Keratinocyte (primary cell): ENCODE data around the gene VKORC1. TPM values are rescaled to one million over a fixed set of nuclear protein-coding genes. Genes with fewer than 3 reads are reported as not detected.

Experiments used
- DNase-seq: peaks from one replicate; pipeline ENCODE4 v3.0.0-alpha.2; 2011; ENCODE audit warnings: low read depth, missing footprints, low spot score
- FAIRE-seq: peaks from 2 replicates; lab custom pipeline; 2011; peaks lifted over from hg19 to GRCh38; lab: Jason Lieb, UNC
- H2AFZ ChIP-seq: 2 replicates; pipeline ENCODE4 v1.6.0; 2012; ENCODE audit warnings: low read length, control low read depth, inconsistent platforms; ENCODE audit not compliant: control insufficient read depth
- H3K27ac ChIP-seq: 2 replicates; pipeline ENCODE4 v1.5.1; 2011; ENCODE audit warnings: low read length; ENCODE audit not compliant: control insufficient read depth, insufficient read depth
- H3K27me3 ChIP-seq: 3 replicates; pipeline ENCODE4 v1.6.0; 2011; ENCODE audit warnings: low read length; ENCODE audit not compliant: control insufficient read depth, insufficient read depth; ENCODE audit errors: extremely low read depth
- H3K36me3 ChIP-seq, 2 experiments: 2 replicates in 1 of 2; 3 replicates in 1 of 2; pipeline ENCODE4 v1.5.1; 2011; ENCODE audit warnings: low read length in 2 of 2, mild to moderate bottlenecking in 1 of 2; ENCODE audit not compliant: control insufficient read depth in 2 of 2, insufficient read depth in 2 of 2; ENCODE audit errors: extremely low read depth in 1 of 2
- H3K4me1 ChIP-seq: 3 replicates; pipeline ENCODE4 v1.5.1; 2011; ENCODE audit warnings: low read length; ENCODE audit not compliant: control insufficient read depth, insufficient read depth; ENCODE audit errors: extremely low read depth
- H3K4me2 ChIP-seq: 3 replicates; pipeline ENCODE4 v1.6.0; 2011; ENCODE audit warnings: low read depth, low read length; ENCODE audit not compliant: control insufficient read depth, insufficient read depth; ENCODE audit errors: extremely low read depth
- H3K4me3 ChIP-seq, 3 experiments: fragments of 200-600 bp in 1 of 3; sonication (generic) in 1 of 3; 2 replicates in 2 of 3; 3 replicates in 1 of 3; pipeline ENCODE4 v1.5.1; 2011 to 2016; ENCODE audit warnings: low read length in 3 of 3, mild to moderate bottlenecking in 3 of 3, control low read depth in 2 of 3, inconsistent platforms in 1 of 3, low read depth in 1 of 3, mixed read lengths in 1 of 3, mixed run types in 1 of 3, moderate library complexity in 1 of 3; ENCODE audit not compliant: control insufficient read depth in 2 of 3, insufficient read depth in 2 of 3; ENCODE audit errors: extremely low read depth in 1 of 3
- H3K79me2 ChIP-seq: 2 replicates; pipeline ENCODE4 v1.6.0; 2012; ENCODE audit warnings: low read length; ENCODE audit not compliant: control insufficient read depth, insufficient read depth
- H3K9ac ChIP-seq: 3 replicates; pipeline ENCODE4 v1.6.0; 2011; ENCODE audit warnings: low read length; ENCODE audit not compliant: control insufficient read depth, insufficient read depth; ENCODE audit errors: extremely low read depth
- H3K9me1 ChIP-seq: 3 replicates; pipeline ENCODE4 v1.6.0; 2011; ENCODE audit warnings: low read length; ENCODE audit not compliant: control insufficient read depth, insufficient read depth; ENCODE audit errors: extremely low read depth
- H3K9me3 ChIP-seq: 2 replicates; pipeline ENCODE4 v1.5.1; 2012; ENCODE audit warnings: low read depth, low read length; ENCODE audit not compliant: control insufficient read depth
- H4K20me1 ChIP-seq: 3 replicates; pipeline ENCODE4 v1.6.0; 2011; ENCODE audit warnings: low read length; ENCODE audit not compliant: control insufficient read depth, insufficient read depth; ENCODE audit errors: extremely low read depth
- EZH2 ChIP-seq: IDR thresholded peaks from one replicate; pipeline ENCODE4 v1.6.1; 2012; ENCODE audit warnings: inconsistent platforms, mild to moderate bottlenecking, low read length, moderate library complexity
- dilution Hi-C: fragments of 300-500 bp; cut with MboI; formaldehyde crosslinking; loops from one replicate; pipeline ENCODE4 v1.7.0; 2020; ENCODE audit warnings: low sequenced_read_pairs; ENCODE audit not compliant: extremely low pct_ligation_motif_present
- polyA plus RNA-seq, 5 experiments: library from polyadenylated mRNA; depleted of rRNA in 3 of 5; stranded (reverse) in 3 of 5; stranded (forward) in 1 of 5; unstranded in 1 of 5; fragments of >200 nt; gene quantifications; 1 replicate in 1 of 5; 2 replicates in 3 of 5; 3 replicates in 1 of 5; pipeline versions ENCODE4 v1.2.1 to v1.2.3, GENCODE V29; 2011 to 2012; ENCODE audit warnings: missing spikeins in 2 of 5, low read depth in 1 of 5, low replicate concordance in 1 of 5
- TF ChIP-seq, protein P1 (sequence below), 3 experiments: IDR thresholded peaks in 1 of 3; conservative IDR thresholded peaks in 1 of 3; optimal IDR thresholded peaks in 1 of 3; 2 replicates in 2 of 3; 3 replicates in 1 of 3; pipeline versions ENCODE3 to v1.5.1; 2011; ENCODE audit warnings: low read length in 3 of 3, mild to moderate bottlenecking in 3 of 3, moderate library complexity in 2 of 3, control low read depth in 1 of 3, inconsistent platforms in 1 of 3; ENCODE audit not compliant: insufficient read depth in 2 of 3; ENCODE audit errors: extremely low read depth in 1 of 3

VKORC1 gene
- polyA plus RNA-seq, 1 donor (not counting 4 experiments of a cell fraction or from before 2014, with no cell fraction given), result 73.6 TPM

DNA sequence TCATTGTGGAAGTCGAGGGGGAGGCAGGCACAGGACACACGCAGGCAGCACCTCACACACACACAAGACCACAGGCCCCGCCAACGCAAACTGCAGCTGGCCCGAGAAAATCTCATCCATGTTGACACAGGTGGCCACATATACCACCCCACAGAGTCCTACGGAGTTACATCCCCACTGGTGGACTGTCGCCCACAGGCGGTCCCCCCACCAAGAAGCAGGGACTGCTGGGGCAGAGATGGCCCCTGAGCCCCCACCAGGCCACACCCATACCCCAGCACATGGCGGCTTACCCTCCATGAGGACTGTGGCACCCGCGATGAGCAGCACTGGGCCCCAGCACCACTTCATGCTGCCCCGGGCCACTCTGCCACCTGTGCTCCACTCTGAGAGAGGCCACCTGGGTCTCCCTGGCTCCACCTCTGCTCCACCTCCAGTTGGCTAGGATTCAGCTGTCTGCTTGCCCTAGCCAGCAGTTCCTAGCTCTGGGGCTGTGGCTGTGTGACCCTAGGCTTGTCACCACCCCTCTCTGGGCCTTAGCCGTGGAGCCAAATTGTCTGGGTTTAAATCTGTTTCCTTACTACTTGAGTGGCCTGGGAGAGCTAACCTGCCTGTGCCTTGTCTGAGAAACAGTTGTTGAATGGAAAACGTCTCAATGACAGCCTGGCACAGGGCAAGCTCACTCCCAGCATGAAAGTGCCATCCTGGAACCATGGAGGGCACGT, 6.0 kb downstream of the VKORC1 start, which contains the start of gene PRSS53:
Gene PRSS53 (minus strand): TSS at position 485 of the 725 bp plus-strand sequence. CDS start 134 bp downstream, at position 351.
- Histone ChIP-seq H3K27ac (no peak within 1 kb of the TSS), H3K79me2 (peaks cover 20% of the 10 kb centered on the region), H3K9me3 (no peaks in the 10 kb centered on the region), H3K27me3 (no peaks in the 10 kb centered on the region), H3K4me2 (no peak within 1 kb of the TSS), H3K4me1 (peaks cover 15% of the 10 kb centered on the region), H3K36me3 (peaks cover 7 to 12% of the 10 kb centered on the region in 2 experiments), H4K20me1 (no peaks in the 10 kb centered on the region), H2AFZ (no peak within 1 kb of the TSS), H3K4me3 (no peak within 1 kb of the TSS), H3K9ac (no peak within 1 kb of the TSS), H3K9me1 (no peaks in the 10 kb centered on the region)
- FAIRE-seq (no peak), DNase-seq (no peak)
- dilution Hi-C loops, result no loop called here
- no peak for TF ChIP-seq EZH2
- TF ChIP-seq, protein P1, sequence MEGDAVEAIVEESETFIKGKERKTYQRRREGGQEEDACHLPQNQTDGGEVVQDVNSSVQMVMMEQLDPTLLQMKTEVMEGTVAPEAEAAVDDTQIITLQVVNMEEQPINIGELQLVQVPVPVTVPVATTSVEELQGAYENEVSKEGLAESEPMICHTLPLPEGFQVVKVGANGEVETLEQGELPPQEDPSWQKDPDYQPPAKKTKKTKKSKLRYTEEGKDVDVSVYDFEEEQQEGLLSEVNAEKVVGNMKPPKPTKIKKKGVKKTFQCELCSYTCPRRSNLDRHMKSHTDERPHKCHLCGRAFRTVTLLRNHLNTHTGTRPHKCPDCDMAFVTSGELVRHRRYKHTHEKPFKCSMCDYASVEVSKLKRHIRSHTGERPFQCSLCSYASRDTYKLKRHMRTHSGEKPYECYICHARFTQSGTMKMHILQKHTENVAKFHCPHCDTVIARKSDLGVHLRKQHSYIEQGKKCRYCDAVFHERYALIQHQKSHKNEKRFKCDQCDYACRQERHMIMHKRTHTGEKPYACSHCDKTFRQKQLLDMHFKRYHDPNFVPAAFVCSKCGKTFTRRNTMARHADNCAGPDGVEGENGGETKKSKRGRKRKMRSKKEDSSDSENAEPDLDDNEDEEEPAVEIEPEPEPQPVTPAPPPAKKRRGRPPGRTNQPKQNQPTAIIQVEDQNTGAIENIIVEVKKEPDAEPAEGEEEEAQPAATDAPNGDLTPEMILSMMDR (optimal IDR thresholded peaks at IDR 0.05 in 1 of 3, IDR thresholded peaks at IDR 0.05 in 1 of 3, conservative IDR thresholded peaks at IDR 0.05 in 1 of 3; ENCODE audit: extremely low read depth in 1 of 3, insufficient read depth in 2 of 3, low read length in 3 of 3), result no peak

GRCh38 chr16:31087971-31088370, 6.6 kb downstream of the VKORC1 start:
- Histone ChIP-seq H3K4me3 (no peak overlapping the region), H3K79me2 (peaks cover 16% of the 10 kb centered on the region), H4K20me1 (no peaks in the 10 kb centered on the region), H3K27me3 (no peaks in the 10 kb centered on the region), H3K36me3 (peaks cover 7 to 12% of the 10 kb centered on the region in 2 experiments), H3K9me3 (no peaks in the 10 kb centered on the region), H3K4me2 (no peak overlapping the region), H2AFZ (no peak overlapping the region), H3K9me1 (no peaks in the 10 kb centered on the region), H3K9ac (no peak overlapping the region), H3K4me1 (peaks cover 12% of the 10 kb centered on the region), H3K27ac (no peak overlapping the region)
- dilution Hi-C loops, result no loop called here
- TF ChIP-seq EZH2, result no peak
- TF ChIP-seq, protein P1 (optimal IDR thresholded peaks at IDR 0.05 in 1 of 3, IDR thresholded peaks at IDR 0.05 in 1 of 3, conservative IDR thresholded peaks at IDR 0.05 in 1 of 3; ENCODE audit: extremely low read depth in 1 of 3, insufficient read depth in 2 of 3, low read length in 3 of 3), result no peak
- DNase-seq (no peak), FAIRE-seq (no peak)
